H9 (cell line): ENCODE measurements around the gene VSTM2A. TPM values are rescaled to one million over a fixed set of nuclear protein-coding genes. Genes with fewer than 3 reads are reported as not detected.

Experiments
- DNase-seq: peaks from one replicate; pipeline ENCODE4 v3.0.0-alpha.2; 2017
- H2AFZ ChIP-seq: one replicate; pipeline ENCODE4 v1.6.1; 2013; ENCODE audit warnings: mild to moderate bottlenecking, low read length, control low read depth, moderate library complexity
- H2AK5ac ChIP-seq: 2 replicates; pipeline ENCODE4 v1.6.1; 2013; ENCODE audit warnings: low read length, control low read depth, mixed read lengths; ENCODE audit not compliant: insufficient read length
- H2BK120ac ChIP-seq: one replicate; pipeline ENCODE4 v1.6.1; 2013; ENCODE audit warnings: low read depth, mild to moderate bottlenecking, low read length, control low read depth, inconsistent platforms; ENCODE audit not compliant: poor library complexity, severe bottlenecking
- H2BK12ac ChIP-seq: 2 replicates; pipeline ENCODE4 v1.6.1; 2013; ENCODE audit warnings: low read length, control low read depth, mixed read lengths, low read depth; ENCODE audit not compliant: insufficient read length
- H2BK15ac ChIP-seq: 2 replicates; pipeline ENCODE4 v1.6.1; 2013; ENCODE audit warnings: low read depth, low read length, control low read depth
- H2BK20ac ChIP-seq: one replicate; pipeline ENCODE4 v1.6.1; 2013; ENCODE audit warnings: low read depth, mild to moderate bottlenecking, low read length, control low read depth, inconsistent platforms; ENCODE audit not compliant: poor library complexity, severe bottlenecking
- H2BK5ac ChIP-seq: 2 replicates; pipeline ENCODE4 v1.6.1; 2013; ENCODE audit warnings: low read length, control low read depth, mixed read lengths; ENCODE audit not compliant: insufficient read length
- H3K14ac ChIP-seq: 2 replicates; pipeline ENCODE4 v1.6.1; 2013; ENCODE audit warnings: low read length, control low read depth; ENCODE audit not compliant: insufficient read depth
- H3K18ac ChIP-seq: 2 replicates; pipeline ENCODE4 v1.6.1; 2013; ENCODE audit warnings: low read depth, mild to moderate bottlenecking, mixed read lengths, low read length, control low read depth; ENCODE audit not compliant: insufficient read length
- H3K23ac ChIP-seq: 2 replicates; pipeline ENCODE4 v1.6.1; 2013; ENCODE audit warnings: low read length, control low read depth, mixed read lengths, low read depth; ENCODE audit not compliant: insufficient read length
- H3K23me2 ChIP-seq: 2 replicates; pipeline ENCODE4 v1.6.1; 2013; ENCODE audit warnings: low read depth, mild to moderate bottlenecking, mixed read lengths, low read length, control low read depth; ENCODE audit not compliant: insufficient read length, poor library complexity, severe bottlenecking
- H3K27ac ChIP-seq: 2 replicates; pipeline ENCODE4 v1.5.1; 2013; ENCODE audit warnings: low read length, control low read depth, mixed read lengths, low read depth; ENCODE audit not compliant: insufficient read length
- H3K27me3 ChIP-seq: 2 replicates; pipeline ENCODE4 v1.6.1; 2013; ENCODE audit warnings: low read length, control low read depth, inconsistent platforms; ENCODE audit not compliant: insufficient read depth
- H3K4ac ChIP-seq: 2 replicates; pipeline ENCODE4 v1.6.1; 2013; ENCODE audit warnings: low read depth, mild to moderate bottlenecking, control low read depth, inconsistent platforms, low read length, moderate library complexity
- H3K4me1 ChIP-seq: 2 replicates; pipeline ENCODE4 v1.6.1; 2013; ENCODE audit warnings: low read length, control low read depth, inconsistent platforms; ENCODE audit not compliant: insufficient read depth
- H3K4me2 ChIP-seq: 2 replicates; pipeline ENCODE4 v1.6.1; 2013; ENCODE audit warnings: low read length, control low read depth, mixed read lengths; ENCODE audit not compliant: insufficient read length, insufficient read depth
- H3K56ac ChIP-seq: 2 replicates; pipeline ENCODE4 v1.6.1; 2013; ENCODE audit warnings: low read depth, mild to moderate bottlenecking, mixed read lengths, low read length, control low read depth; ENCODE audit not compliant: insufficient read length
- H3K79me1 ChIP-seq: 2 replicates; pipeline ENCODE4 v1.6.1; 2013; ENCODE audit warnings: low read depth, mild to moderate bottlenecking, moderate library complexity, low read length, control low read depth, inconsistent platforms; ENCODE audit not compliant: insufficient read depth, poor library complexity, severe bottlenecking
- H3K79me2 ChIP-seq: 2 replicates; pipeline ENCODE4 v1.6.1; 2013; ENCODE audit warnings: low read length, control low read depth, inconsistent platforms; ENCODE audit not compliant: insufficient read depth
- H3K9ac ChIP-seq: 2 replicates; pipeline ENCODE4 v1.6.1; 2013; ENCODE audit warnings: low read length, control low read depth, mixed read lengths; ENCODE audit not compliant: insufficient read length; ENCODE audit errors: extremely low read depth
- H3K9me3 ChIP-seq: one replicate; pipeline ENCODE4 v1.6.1; 2013; ENCODE audit warnings: low read depth, low read length, inconsistent platforms; ENCODE audit not compliant: control insufficient read depth
- H3T11ph ChIP-seq: one replicate; pipeline ENCODE4 v1.6.1; 2013; ENCODE audit warnings: mild to moderate bottlenecking, low read length, control low read depth, inconsistent platforms
- H4K20me1 ChIP-seq: one replicate; pipeline ENCODE4 v1.6.1; 2013; ENCODE audit not compliant: control insufficient read depth, insufficient read length, insufficient read depth
- H4K5ac ChIP-seq: 2 replicates; pipeline ENCODE4 v1.6.1; 2013; ENCODE audit warnings: low read depth, mild to moderate bottlenecking, mixed read lengths, low read length, control low read depth; ENCODE audit not compliant: insufficient read length
- H4K8ac ChIP-seq: replicated peaks from 2 replicates; pipeline ENCODE4 v1.6.1; 2013; ENCODE audit warnings: low read length, control low read depth, mixed read lengths, low read depth; ENCODE audit not compliant: insufficient read length
- H4K91ac ChIP-seq: 2 replicates; pipeline ENCODE4 v1.6.1; 2013; ENCODE audit warnings: low read depth, mild to moderate bottlenecking, moderate library complexity, mixed read lengths, low read length, control low read depth; ENCODE audit not compliant: insufficient read length
- H3K27ac Mint-ChIP-seq, 3 experiments: 2 replicates in 2 of 3; 3 replicates in 1 of 3; pipeline ENCODE4 v1.8.0; 2020 to 2021; ENCODE audit warnings: mixed read lengths in 3 of 3, mild to moderate bottlenecking in 1 of 3, moderate library complexity in 1 of 3
- H3K27me3 Mint-ChIP-seq: 2 replicates; pipeline ENCODE4 v1.8.0; 2021; ENCODE audit warnings: low read depth, mild to moderate bottlenecking, moderate library complexity, mixed read lengths
- H3K36me3 Mint-ChIP-seq, 3 experiments: 2 replicates in 2 of 3; 3 replicates in 1 of 3; pipeline ENCODE4 v1.8.0; 2020 to 2021; ENCODE audit warnings: low read depth in 3 of 3, mixed read lengths in 3 of 3; ENCODE audit not compliant: insufficient read depth in 1 of 3
- H3K4me1 Mint-ChIP-seq, 2 experiments: 2 replicates each; pipeline ENCODE4 v1.8.0; 2020; ENCODE audit warnings: mixed read lengths in 2 of 2
- H3K4me3 Mint-ChIP-seq, 2 experiments: 2 replicates in 1 of 2; 3 replicates in 1 of 2; pipeline ENCODE4 v1.8.0; 2020 to 2021; ENCODE audit warnings: mild to moderate bottlenecking in 2 of 2, mixed read lengths in 2 of 2, moderate library complexity in 1 of 2
- H3K9me3 Mint-ChIP-seq, 2 experiments: 2 replicates in 1 of 2; 3 replicates in 1 of 2; pipeline ENCODE4 v1.8.0; 2020; ENCODE audit warnings: mild to moderate bottlenecking in 2 of 2, mixed read lengths in 2 of 2, moderate library complexity in 1 of 2
- WGBS: extraction: QIAGEN DNeasy Blood & Tissue Kit; methylation state at CpG from one replicate; pipeline ENCODE4 v1.1.7; 2013; ENCODE audit warnings: missing lambda C conversion rate, low lambda C conversion rate, mixed read lengths; ENCODE audit not compliant: insufficient read length; ENCODE audit errors: extremely low coverage; 5-methylcytosine and 5-hydroxymethylcytosine counted together
- total RNA-seq: library from RNA; stranded (reverse); gene quantifications from 2 replicates; pipeline ENCODE4 v1.2.1, GENCODE V29; 2021
- TF ChIP-seq, protein P1 (sequence below): fragments of 200-600 bp; sonication (generic); conservative IDR thresholded peaks from 3 replicates; pipeline ENCODE4 v1.8.0; 2021; ENCODE audit warnings: antibody characterized with exemption, mild to moderate bottlenecking

VSTM2A gene
- total RNA-seq, 1 experiment from 2014 or later: 0.11 TPM

DNA sequence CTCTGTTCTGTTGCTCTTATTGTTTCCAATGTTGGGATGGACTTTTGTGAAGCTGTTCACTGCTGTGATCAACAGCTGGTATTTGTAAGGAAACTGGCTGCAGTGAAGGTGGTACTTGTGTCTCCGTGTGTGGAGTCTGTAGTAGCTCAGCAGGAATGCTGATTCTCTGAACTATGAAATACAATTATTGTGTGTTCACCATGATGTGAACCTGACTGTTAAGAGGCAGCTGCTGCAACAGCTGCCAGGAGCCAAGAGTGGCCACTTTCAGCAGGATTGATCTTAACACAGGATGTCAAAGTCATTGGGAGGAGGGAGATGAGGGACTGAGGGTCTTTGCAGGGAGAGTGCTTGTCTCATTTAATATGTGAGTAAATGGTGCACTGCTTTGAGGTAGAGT, 13.9 kb downstream of the VSTM2A start:
- Mint-ChIP-seq H3K27ac (no peak overlapping the region), H3K4me3 (no peak overlapping the region), H3K27me3 (peaks cover 4% of the 10 kb centered on the region), H3K4me1 (peaks cover 17 to 19% of the 10 kb centered on the region in 2 experiments), H3K9me3 (no peaks in the 10 kb centered on the region; a peak in 1 of 5 replicates), H3K36me3 (peaks cover 0 to 6% (median 0%) of the 10 kb centered on the region in 3 experiments; a peak in 2 of 7 replicates)
- no peak overlapping the region for H2AK5ac ChIP-seq
- H3K4ac ChIP-seq: no peak overlapping the region
- H4K5ac ChIP-seq: no peak overlapping the region
- no peak overlapping the region for H2BK12ac ChIP-seq
- H3K79me1 ChIP-seq: no peaks in the 10 kb centered on the region
- no peak overlapping the region for H2BK120ac ChIP-seq
- H3K23ac ChIP-seq: no peak overlapping the region
- no peaks in the 10 kb centered on the region; the same call in 1 of the 2 replicates for H3K4me1 ChIP-seq
- H2BK5ac ChIP-seq: no peak overlapping the region
- no peak overlapping the region for H3K14ac ChIP-seq
- no peak overlapping the region for H2BK20ac ChIP-seq
- H4K20me1 ChIP-seq: no peaks in the 10 kb centered on the region
- no peak overlapping the region for H3K4me2 ChIP-seq
- H3K56ac ChIP-seq: no peak overlapping the region
- no peaks in the 10 kb centered on the region for H3K9me3 ChIP-seq
- no peak overlapping the region for H2BK15ac ChIP-seq
- TF ChIP-seq, protein P1, sequence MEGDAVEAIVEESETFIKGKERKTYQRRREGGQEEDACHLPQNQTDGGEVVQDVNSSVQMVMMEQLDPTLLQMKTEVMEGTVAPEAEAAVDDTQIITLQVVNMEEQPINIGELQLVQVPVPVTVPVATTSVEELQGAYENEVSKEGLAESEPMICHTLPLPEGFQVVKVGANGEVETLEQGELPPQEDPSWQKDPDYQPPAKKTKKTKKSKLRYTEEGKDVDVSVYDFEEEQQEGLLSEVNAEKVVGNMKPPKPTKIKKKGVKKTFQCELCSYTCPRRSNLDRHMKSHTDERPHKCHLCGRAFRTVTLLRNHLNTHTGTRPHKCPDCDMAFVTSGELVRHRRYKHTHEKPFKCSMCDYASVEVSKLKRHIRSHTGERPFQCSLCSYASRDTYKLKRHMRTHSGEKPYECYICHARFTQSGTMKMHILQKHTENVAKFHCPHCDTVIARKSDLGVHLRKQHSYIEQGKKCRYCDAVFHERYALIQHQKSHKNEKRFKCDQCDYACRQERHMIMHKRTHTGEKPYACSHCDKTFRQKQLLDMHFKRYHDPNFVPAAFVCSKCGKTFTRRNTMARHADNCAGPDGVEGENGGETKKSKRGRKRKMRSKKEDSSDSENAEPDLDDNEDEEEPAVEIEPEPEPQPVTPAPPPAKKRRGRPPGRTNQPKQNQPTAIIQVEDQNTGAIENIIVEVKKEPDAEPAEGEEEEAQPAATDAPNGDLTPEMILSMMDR: no peak
- no peak overlapping the region for H3K27ac ChIP-seq
- H3T11ph ChIP-seq: no peak overlapping the region
- H3K79me2 ChIP-seq: no peaks in the 10 kb centered on the region
- H3K27me3 ChIP-seq: no peaks in the 10 kb centered on the region
- no CpG with 5 or more reads among the region's 1 CpG for WGBS
- no peaks in the 10 kb centered on the region for H3K23me2 ChIP-seq
- peak overlapping the region; percentile 52 for H2AFZ ChIP-seq
- no peak overlapping the region for H3K9ac ChIP-seq
- H3K18ac ChIP-seq: no peak overlapping the region
- no peak overlapping the region for H4K8ac ChIP-seq
- no peak overlapping the region for H4K91ac ChIP-seq
- DNase-seq: no peak
